ENCODE measurements around the gene GPS1.

GRCh38 chr17:82049106-82049505 is 2.6 kb upstream of the GPS1 start:
- TF ChIP-seq CTCF (IDR thresholded peaks at IDR 0.05; ENCODE audit: insufficient read depth, low read length, poor library complexity, severe bottlenecking) (no peak), EZH2phosphoT487 (conservative IDR thresholded peaks at IDR 0.05; ENCODE audit: low read length) (no peak)
